OCI-LY1 (cell line): ENCODE measurements around the gene FHL1.

Source experiments
- H2AFZ ChIP-seq: fragments of 200-600 bp; sonication (generic), shearing (Covaris generic); 2 replicates; pipeline ENCODE4 v1.6.0; 2014; ENCODE audit warnings: antibody characterized with exemption, mild to moderate bottlenecking, low read length
- H3F3A ChIP-seq: fragments of 200-600 bp; sonication (generic), shearing (Covaris generic); 2 replicates; pipeline ENCODE4 v1.6.0; 2014; ENCODE audit warnings: mild to moderate bottlenecking, antibody characterized with exemption, low read length, moderate library complexity; ENCODE audit not compliant: insufficient read depth
- H3K27ac ChIP-seq: fragments of 200-600 bp; sonication (generic); 2 replicates; pipeline ENCODE4 v1.5.1; 2014; ENCODE audit warnings: low read length, mixed run types, mild to moderate bottlenecking, low read depth; ENCODE audit not compliant: poor library complexity, severe bottlenecking
- H3K27me3 ChIP-seq: fragments of 200-600 bp; sonication (generic); 2 replicates; pipeline ENCODE4 v1.6.0; 2014; ENCODE audit warnings: antibody characterized with exemption, mild to moderate bottlenecking, low read length, moderate library complexity; ENCODE audit not compliant: insufficient read depth
- H3K36me3 ChIP-seq: fragments of 200-600 bp; sonication (generic); 2 replicates; pipeline ENCODE4 v1.6.1; 2014; ENCODE audit warnings: mild to moderate bottlenecking, antibody characterized with exemption, low read length, moderate library complexity, mixed read lengths; ENCODE audit not compliant: insufficient read depth
- H3K4me1 ChIP-seq: fragments of 200-600 bp; sonication (generic); 2 replicates; pipeline ENCODE4 v1.5.1; 2014; ENCODE audit warnings: mild to moderate bottlenecking, low read length, moderate library complexity; ENCODE audit not compliant: insufficient read depth, severe bottlenecking
- H3K4me2 ChIP-seq: fragments of 200-600 bp; sonication (generic), shearing (Covaris generic); 2 replicates; pipeline ENCODE4 v1.6.1; 2014; ENCODE audit warnings: low read length
- H3K4me3 ChIP-seq: fragments of 200-600 bp; sonication (generic); 2 replicates; pipeline ENCODE4 v1.5.1; 2014; ENCODE audit warnings: low read length, low read depth, mild to moderate bottlenecking, mixed read lengths; ENCODE audit not compliant: poor library complexity, severe bottlenecking
- H3K79me2 ChIP-seq: fragments of 200-600 bp; shearing (Covaris generic); 2 replicates; pipeline ENCODE4 v1.6.1; 2016; ENCODE audit warnings: mixed run types, low read length, mixed read lengths; ENCODE audit not compliant: insufficient read depth
- H3K9ac ChIP-seq: fragments of 200-600 bp; sonication (generic), shearing (Covaris generic); 2 replicates; pipeline ENCODE4 v1.6.1; 2014; ENCODE audit warnings: mild to moderate bottlenecking, low read length, mixed read lengths
- H3K9me2 ChIP-seq: fragments of 200-600 bp; sonication (generic), shearing (Covaris generic); 2 replicates; pipeline ENCODE4 v1.6.1; 2014; ENCODE audit warnings: low read depth, mild to moderate bottlenecking, low read length, mixed read lengths
- H3K9me3 ChIP-seq: fragments of 200-600 bp; shearing (Covaris generic); 2 replicates; pipeline ENCODE4 v1.6.1; 2014; ENCODE audit warnings: low read length, mixed read lengths
- H4K20me1 ChIP-seq: fragments of 200-600 bp; sonication (generic), shearing (Covaris generic); 2 replicates; pipeline ENCODE4 v1.6.0; 2016; ENCODE audit warnings: mild to moderate bottlenecking, low read length; ENCODE audit not compliant: insufficient read depth
- CTCF ChIP-seq: fragments of 200-600 bp; sonication (generic), shearing (Covaris generic); IDR thresholded peaks from 2 replicates; pipeline ENCODE4 v1.5.1; 2017; ENCODE audit warnings: mild to moderate bottlenecking, antibody characterized with exemption, low read length, moderate library complexity, mixed read lengths
- EZH2 ChIP-seq: fragments of 200-600 bp; sonication (generic), shearing (Covaris generic); IDR thresholded peaks from 2 replicates; pipeline ENCODE4 v1.8.0; 2017; ENCODE audit warnings: borderline replicate concordance, mixed run types, mild to moderate bottlenecking, antibody characterized with exemption, low read length, moderate library complexity, mixed read lengths

The FHL1 gene

GRCh38 chrX:136209016-136209738 lies 61.8 kb downstream of the FHL1 start:
- H3K27ac ChIP-seq = no peak overlapping the region

GRCh38 chrX:136209751-136210150 lies 62.4 kb downstream of the FHL1 start:
- no peak overlapping the region for H3K27ac ChIP-seq
- TF ChIP-seq EZH2 = no peak
- TF ChIP-seq CTCF = no peak
- H3K79me2 ChIP-seq = no peaks in the 10 kb centered on the region
- no peaks in the 10 kb centered on the region for H3K27me3 ChIP-seq
- H3K36me3 ChIP-seq = 0 out of 2 replicates have a peak, but pooled peaks cover 2% of the 10 kb centered on the region
- H4K20me1 ChIP-seq = no peaks in the 10 kb centered on the region
- no peak overlapping the region; the same call in 1 of the 2 replicates for H3K4me2 ChIP-seq
- no peaks in the 10 kb centered on the region for H3K9me2 ChIP-seq
- H3K9me3 ChIP-seq = no peaks in the 10 kb centered on the region
- H3K4me1 ChIP-seq = peaks cover 6% of the 10 kb centered on the region
- H2AFZ ChIP-seq = no peak overlapping the region
- H3K4me3 ChIP-seq = no peak overlapping the region
- H3F3A ChIP-seq = no peaks in the 10 kb centered on the region
- no peak overlapping the region for H3K9ac ChIP-seq

More at GRCh38 chrX:136209016-136209738, 61.8 kb downstream of the FHL1 start:
- Histone ChIP-seq H3K79me2 (no peaks in the 10 kb centered on the region), H3K9ac (no peak overlapping the region), H2AFZ (no peak overlapping the region), H3K9me2 (no peaks in the 10 kb centered on the region), H4K20me1 (no peaks in the 10 kb centered on the region), H3F3A (no peaks in the 10 kb centered on the region), H3K36me3 (no peaks in the 10 kb centered on the region), H3K4me3 (no peak overlapping the region), H3K9me3 (no peaks in the 10 kb centered on the region), H3K27me3 (no peaks in the 10 kb centered on the region), H3K4me1 (peaks cover 6% of the 10 kb centered on the region), H3K4me2 (no peak overlapping the region; the same call in 1 of the 2 replicates)
- TF ChIP-seq CTCF = peak; percentile 48
- no peak for TF ChIP-seq EZH2

- Histone ChIP-seq H3K9me2 (no peaks in the 10 kb centered on the region), H3K4me3 (no peak overlapping the region), H2AFZ (no peak overlapping the region), H3K4me2 (no peak overlapping the region), H3K27ac (no peak overlapping the region), H3K36me3 (0 out of 2 replicates have a peak, but pooled peaks cover 6% of the 10 kb centered on the region), H3F3A (no peaks in the 10 kb centered on the region), H4K20me1 (no peaks in the 10 kb centered on the region), H3K4me1 (peaks cover 6% of the 10 kb centered on the region), H3K9me3 (no peaks in the 10 kb centered on the region), H3K27me3 (no peaks in the 10 kb centered on the region), H3K79me2 (no peaks in the 10 kb centered on the region), H3K9ac (no peak overlapping the region)
- TF ChIP-seq EZH2 = no peak
- no peak for TF ChIP-seq CTCF
Observed at GRCh38 chrX:136210243-136210642, 62.9 kb downstream of the FHL1 start.
